GM12801 (cell line): Measurements from ENCODE around the gene C10orf90.

Experiments
- CTCF ChIP-seq: IDR thresholded peaks from one replicate; pipeline ENCODE4 v1.5.1; 2011; ENCODE audit warnings: control low read depth; ENCODE audit not compliant: insufficient read length; ENCODE audit errors: extremely low read depth

The C10orf90 gene

GRCh38 chr10:126459878-126460481 is 210.5 kb downstream of the C10orf90 start:
- no peak for TF ChIP-seq CTCF

- TF ChIP-seq CTCF, result no peak
Observed at GRCh38 chr10:126459032-126459831, 211.3 kb downstream of the C10orf90 start.

- no peak for TF ChIP-seq CTCF
Observed at GRCh38 chr10:126458466-126458865, 212.0 kb downstream of the C10orf90 start.

- no peak for TF ChIP-seq CTCF
Observed at GRCh38 chr10:126456632-126457031, 213.9 kb downstream of the C10orf90 start.

GRCh38 chr10:126455766-126456405 is 214.6 kb downstream of the C10orf90 start:
- no peak for TF ChIP-seq CTCF

GRCh38 chr10:126455036-126455765 is 215.3 kb downstream of the C10orf90 start:
- TF ChIP-seq CTCF, result no peak
